Measurements from ENCODE around the gene ZNF687. TPM values are rescaled to one million over a fixed set of nuclear protein-coding genes. Genes with fewer than 3 reads are reported as not detected.

Gene ZNF687
- total RNA-seq, 3 donors from 2014 or later: 22.6 to 31.8 (median 29.7) TPM

- no peak for DNase-seq
- Histone ChIP-seq H3K9me3 (no peaks in the 10 kb centered on the region), H3K4me3 (no peak overlapping the region), H3K4me1 (ENCODE audit: low read depth) (peaks cover 5% of the 10 kb centered on the region), H3K36me3 (ENCODE audit: low read depth) (peaks cover 7% of the 10 kb centered on the region)
- intact Hi-C loops (cut with DNase I, micrococcal nuclease): no loop called here
- no peak for ATAC-seq
- no peak for TF ChIP-seq CTCF (IDR thresholded peaks at IDR 0.05)
These were observed 2.0 kb downstream of the ZNF687 start for GRCh38 chr1:151284013-151284577.

- DNase-seq: no peak
- H3K36me3 ChIP-seq (ENCODE audit: low read depth): peaks cover 3% of the 10 kb centered on the region
- H3K9me3 ChIP-seq: no peaks in the 10 kb centered on the region
- H3K4me1 ChIP-seq (ENCODE audit: low read depth): no peaks in the 10 kb centered on the region
- no peak overlapping the region for H3K4me3 ChIP-seq
- intact Hi-C loops (cut with DNase I, micrococcal nuclease): no loop called here
- TF ChIP-seq CTCF (IDR thresholded peaks at IDR 0.05): no peak
- no peak for ATAC-seq
These were observed 4.7 kb downstream of the ZNF687 start for GRCh38 chr1:151286619-151287340.

- intact Hi-C loops (cut with DNase I, micrococcal nuclease): no loop called here
- DNase-seq (no peak), ATAC-seq (no peak)
- H3K9me3 ChIP-seq: no peaks in the 10 kb centered on the region
- H3K36me3 ChIP-seq (ENCODE audit: low read depth): peaks cover 3% of the 10 kb centered on the region
- no peak overlapping the region for H3K4me3 ChIP-seq
- no peaks in the 10 kb centered on the region for H3K4me1 ChIP-seq (ENCODE audit: low read depth)
- no peak for TF ChIP-seq CTCF (IDR thresholded peaks at IDR 0.05)
These were observed 5.2 kb downstream of the ZNF687 start for GRCh38 chr1:151287341-151287699.

GRCh38 chr1:151287767-151288500 lies 5.8 kb downstream of the ZNF687 start:
- DNase-seq (peak in 1 of 3 donors; percentile 37), ATAC-seq (no peak)
- Histone ChIP-seq H3K4me1 (ENCODE audit: low read depth) (no peaks in the 10 kb centered on the region), H3K9me3 (no peaks in the 10 kb centered on the region), H3K36me3 (ENCODE audit: low read depth) (peaks cover 3% of the 10 kb centered on the region), H3K4me3 (no peak overlapping the region)
- TF ChIP-seq CTCF (IDR thresholded peaks at IDR 0.05): no peak
- intact Hi-C loops (cut with DNase I, micrococcal nuclease): no loop called here

- H3K36me3 ChIP-seq (ENCODE audit: low read depth): peaks cover 3% of the 10 kb centered on the region
- DNase-seq (no peak), ATAC-seq (no peak)
- no peak overlapping the region for H3K4me3 ChIP-seq
- TF ChIP-seq CTCF (IDR thresholded peaks at IDR 0.05): no peak
- no peaks in the 10 kb centered on the region for H3K4me1 ChIP-seq (ENCODE audit: low read depth)
- intact Hi-C loops (cut with DNase I, micrococcal nuclease): no loop called here
- no peaks in the 10 kb centered on the region for H3K9me3 ChIP-seq
These were observed 6.4 kb downstream of the ZNF687 start for GRCh38 chr1:151288502-151288901.
